Measurements from ENCODE around the gene MXRA7. TPM values are rescaled to one million over a fixed set of nuclear protein-coding genes. Genes with fewer than 3 reads are reported as not detected.
A peak's percentile ranks its signal among the peaks of the same experiment; 100 is the strongest.

MXRA7 gene
- total and polyA plus RNA-seq, 8 donors: 41.4 to 209 (median 71.6) TPM

- no peaks in the 10 kb centered on the region for H3K27me3 ChIP-seq
- no peaks in the 10 kb centered on the region for H3K9me3 ChIP-seq
- DNase-seq: no peak
- intact Hi-C loops (cut with DNase I; ENCODE audit: low total_unique reads): no loop called here
- H3K27ac ChIP-seq: peak overlapping the region in 3 of 5 donors; percentile 15 to 89 (median 28)
- no peak overlapping the region for H3K4me3 ChIP-seq
- WGBS, 5 donors: 82 to 93% (median 88%) methylated on average over 12 of the region's 12 CpGs
- H3K4me1 ChIP-seq: peaks cover 28 to 94% (median 59%) of the 10 kb centered on the region in 4 donors
- H3K36me3 ChIP-seq: peaks cover 0 to 40% (median 19%) of the 10 kb centered on the region in 4 donors
- TF ChIP-seq POLR2AphosphoS5 (IDR thresholded peaks at IDR 0.05) (no peak), CTCF (IDR thresholded peaks at IDR 0.05) (no peak), POLR2A (IDR thresholded peaks at IDR 0.05) (no peak), EP300 (IDR thresholded peaks at IDR 0.05) (no peak)
Observed at GRCh38 chr17:76685366-76685765, 25.4 kb downstream of the MXRA7 start.

- H3K4me3 ChIP-seq: no peak overlapping the region
- H3K27me3 ChIP-seq: no peaks in the 10 kb centered on the region
- WGBS, 5 donors: 74 to 91% (median 85%) methylated on average over 6 to 7 of the region's 7 CpGs
- H3K36me3 ChIP-seq: peaks cover 0 to 42% (median 20%) of the 10 kb centered on the region in 4 donors
- peaks cover 28 to 91% (median 58%) of the 10 kb centered on the region in 4 donors for H3K4me1 ChIP-seq
- peak overlapping the region in 2 of 5 donors; percentile 28 to 89 for H3K27ac ChIP-seq
- H3K9me3 ChIP-seq: no peaks in the 10 kb centered on the region
- intact Hi-C loops (cut with DNase I; ENCODE audit: low total_unique reads): no loop called here
- DNase-seq: no peak
- TF ChIP-seq EP300 (IDR thresholded peaks at IDR 0.05): no peak
- TF ChIP-seq POLR2AphosphoS5 (IDR thresholded peaks at IDR 0.05): no peak
- no peak for TF ChIP-seq POLR2A (IDR thresholded peaks at IDR 0.05)
- no peak for TF ChIP-seq CTCF (IDR thresholded peaks at IDR 0.05)
Observed at GRCh38 chr17:76684756-76685155, 26.0 kb downstream of the MXRA7 start.

GRCh38 chr17:76683921-76684745 lies 26.6 kb downstream of the MXRA7 start:
- peaks cover 0 to 42% (median 20%) of the 10 kb centered on the region in 4 donors for H3K36me3 ChIP-seq
- DNase-seq: no peak
- 75 to 88% (median 85%) methylated on average over 12 to 25 of the region's 25 CpGs for WGBS, 5 donors
- H3K9me3 ChIP-seq: no peaks in the 10 kb centered on the region
- no peak for TF ChIP-seq CTCF (IDR thresholded peaks at IDR 0.05)
- no peak for TF ChIP-seq EP300 (IDR thresholded peaks at IDR 0.05)
- no peak for TF ChIP-seq POLR2A (IDR thresholded peaks at IDR 0.05)
- TF ChIP-seq POLR2AphosphoS5 (IDR thresholded peaks at IDR 0.05): no peak
- H3K4me1 ChIP-seq: peaks cover 28 to 84% (median 55%) of the 10 kb centered on the region in 4 donors
- intact Hi-C loops (cut with DNase I; ENCODE audit: low total_unique reads): no loop called here
- no peak overlapping the region for H3K4me3 ChIP-seq
- H3K27ac ChIP-seq: peak overlapping the region in 1 of 5 donors; percentile 89
- no peaks in the 10 kb centered on the region for H3K27me3 ChIP-seq

- TF ChIP-seq POLR2AphosphoS5 (IDR thresholded peaks at IDR 0.05) (no peak), EP300 (IDR thresholded peaks at IDR 0.05) (no peak), POLR2A (IDR thresholded peaks at IDR 0.05) (no peak), CTCF (IDR thresholded peaks at IDR 0.05) (no peak)
- H3K36me3 ChIP-seq: peaks cover 0 to 45% (median 26%) of the 10 kb centered on the region in 4 donors
- DNase-seq: no peak
- H3K4me3 ChIP-seq: no peak overlapping the region
- intact Hi-C loops (cut with DNase I; ENCODE audit: low total_unique reads): no loop called here
- no peaks in the 10 kb centered on the region for H3K9me3 ChIP-seq
- no peaks in the 10 kb centered on the region for H3K27me3 ChIP-seq
- peak overlapping the region in 2 of 5 donors; percentile 28 to 66 for H3K27ac ChIP-seq
- H3K4me1 ChIP-seq: peaks cover 26 to 82% (median 54%) of the 10 kb centered on the region in 4 donors
- 74 to 82% (median 78%) methylated on average over 14 to 18 of the region's 18 CpGs for WGBS, 5 donors
Observed at GRCh38 chr17:76683011-76683755, 27.6 kb downstream of the MXRA7 start.

Measured in stomach (tissue), 9 donors.